ENCODE measurements around the gene TSC22D4. TPM values are rescaled to one million over a fixed set of nuclear protein-coding genes. Genes with fewer than 3 reads are reported as not detected.
A peak's percentile ranks its signal among the peaks of the same experiment; 100 is the strongest.

Gene TSC22D4
- total RNA-seq, 4 donors from 2014 or later = 17.6 to 40.3 (median 19.5) TPM

- no peaks in the 10 kb centered on the region for H3K36me3 ChIP-seq
- no peaks in the 10 kb centered on the region for H3K4me1 ChIP-seq
- no peaks in the 10 kb centered on the region for H3K9me3 ChIP-seq
- H3K4me3 ChIP-seq = no peak overlapping the region
- no peak overlapping the region for H3K27ac ChIP-seq
- TF ChIP-seq CTCF (IDR thresholded peaks at IDR 0.05) (no peak), POLR2A (IDR thresholded peaks at IDR 0.05) (no peak)
- H3K27me3 ChIP-seq = no peaks in the 10 kb centered on the region
- no peak for DNase-seq
- intact Hi-C loops (cut with DNase I; ENCODE audit: low total_unique reads) = no loop called here
These were observed 17.5 kb upstream of the TSC22D4 start for GRCh38 chr7:100496509-100496908.

- Histone ChIP-seq H3K4me1 (no peaks in the 10 kb centered on the region), H3K4me3 (peak overlapping the region; percentile 13 to 21), H3K27me3 (no peaks in the 10 kb centered on the region), H3K36me3 (no peaks in the 10 kb centered on the region), H3K9me3 (no peaks in the 10 kb centered on the region), H3K27ac (peak overlapping the region; percentile 61 to 70)
- DNase-seq = peak in 1 of 2 donors; percentile 45
- intact Hi-C loops (cut with DNase I; ENCODE audit: low total_unique reads) = no loop called here
- no peak for TF ChIP-seq POLR2A (IDR thresholded peaks at IDR 0.05)
- no peak for TF ChIP-seq CTCF (IDR thresholded peaks at IDR 0.05)
These were observed 14.7 kb upstream of the TSC22D4 start for GRCh38 chr7:100493476-100494264.

GRCh38 chr7:100492738-100493475 lies 13.9 kb upstream of the TSC22D4 start:
- no peak for DNase-seq
- Histone ChIP-seq H3K4me3 (peak overlapping the region; percentile 13 to 21), H3K27ac (peak overlapping the region; percentile 61 to 70), H3K4me1 (no peaks in the 10 kb centered on the region), H3K27me3 (no peaks in the 10 kb centered on the region), H3K9me3 (no peaks in the 10 kb centered on the region), H3K36me3 (no peaks in the 10 kb centered on the region)
- intact Hi-C loops (cut with DNase I; ENCODE audit: low total_unique reads) = no loop called here
- TF ChIP-seq POLR2A (IDR thresholded peaks at IDR 0.05) = no peak

GRCh38 chr7:100491192-100491578 lies 12.2 kb upstream of the TSC22D4 start:
- Histone ChIP-seq H3K9me3 (no peaks in the 10 kb centered on the region), H3K36me3 (no peaks in the 10 kb centered on the region), H3K4me3 (no peak overlapping the region), H3K4me1 (no peaks in the 10 kb centered on the region), H3K27ac (no peak overlapping the region), H3K27me3 (no peaks in the 10 kb centered on the region)
- intact Hi-C loops (cut with DNase I; ENCODE audit: low total_unique reads) = no loop called here
- no peak for TF ChIP-seq POLR2A (IDR thresholded peaks at IDR 0.05)
- TF ChIP-seq CTCF (IDR thresholded peaks at IDR 0.05) = no peak
- DNase-seq = no peak

- Histone ChIP-seq H3K9me3 (no peaks in the 10 kb centered on the region), H3K4me1 (no peaks in the 10 kb centered on the region), H3K27ac (no peak overlapping the region), H3K4me3 (no peak overlapping the region), H3K36me3 (no peaks in the 10 kb centered on the region), H3K27me3 (no peaks in the 10 kb centered on the region)
- intact Hi-C loops (cut with DNase I; ENCODE audit: low total_unique reads) = no loop called here
- no peak for DNase-seq
- TF ChIP-seq POLR2A (IDR thresholded peaks at IDR 0.05) (no peak), CTCF (IDR thresholded peaks at IDR 0.05) (no peak)
These were observed 11.6 kb upstream of the TSC22D4 start for GRCh38 chr7:100490483-100491191.

Data from uterus (tissue), 4 donors.